Activated CD8-positive, alpha-beta T cell treated with anti-CD3 and anti-CD28 coated beads, Interleukin-2, amount 10 ng/mL, durations not matched to agents 7 days and 5 days (primary cell): ENCODE measurements around the gene GPR15LG. TPM values are rescaled to one million over a fixed set of nuclear protein-coding genes. Genes with fewer than 3 reads are reported as not detected.
A peak's percentile ranks its signal among the peaks of the same experiment; 100 is the strongest.
"Not testable (repeated sequence)": the region's sequence is repeated elsewhere in the genome, so short reads cannot be mapped to it uniquely, and the experiment has no call there.

Source experiments
- ATAC-seq: fragments of 150-1000 bp; cut with Tn5 transposase; one replicate; pipeline ENCODE4 v1.10.0; 2021; ENCODE audit warnings: moderate library complexity
- CTCF ChIA-PET: fragments of 350-600 bp; sonication (Branson Sonifier 250); formaldehyde crosslinking; loops from one replicate; lab custom pipeline; 2021; ENCODE audit warnings: antibody characterized with exemption; lab: Charles Lee
- POLR2A ChIA-PET: fragments of 350-600 bp; sonication (Branson Sonifier 250); formaldehyde crosslinking; loops from one replicate; lab custom pipeline; 2021; ENCODE audit warnings: antibody characterized with exemption; lab: Charles Lee
- DNase-seq: peaks from one replicate; pipeline ENCODE4 v3.0.0-alpha.2; 2020
- H3K27ac Mint-ChIP-seq: one replicate; pipeline ENCODE4 v1.8.0; 2021; ENCODE audit warnings: mild to moderate bottlenecking, mixed read lengths
- H3K27me3 Mint-ChIP-seq: one replicate; pipeline ENCODE4 v1.8.0; 2021; ENCODE audit warnings: low read depth, mixed read lengths
- H3K36me3 Mint-ChIP-seq: one replicate; pipeline ENCODE4 v1.8.0; 2021; ENCODE audit warnings: low read depth, mixed read lengths
- H3K4me1 Mint-ChIP-seq: one replicate; pipeline ENCODE4 v1.8.0; 2021; ENCODE audit warnings: low read depth, mixed read lengths
- H3K4me3 Mint-ChIP-seq: one replicate; pipeline ENCODE4 v1.8.0; 2021; ENCODE audit warnings: mild to moderate bottlenecking, mixed read lengths
- H3K9me3 Mint-ChIP-seq: one replicate; pipeline ENCODE4 v1.8.0; 2022; ENCODE audit warnings: mixed read lengths; ENCODE audit not compliant: insufficient read depth
- total RNA-seq, 2 experiments: library from RNA; stranded (reverse); gene quantifications; one replicate each; pipeline ENCODE4 v1.2.3, GENCODE V29; 2021

Gene GPR15LG
- total RNA-seq, 2 experiments from 2014 or later = not detected

DNA sequence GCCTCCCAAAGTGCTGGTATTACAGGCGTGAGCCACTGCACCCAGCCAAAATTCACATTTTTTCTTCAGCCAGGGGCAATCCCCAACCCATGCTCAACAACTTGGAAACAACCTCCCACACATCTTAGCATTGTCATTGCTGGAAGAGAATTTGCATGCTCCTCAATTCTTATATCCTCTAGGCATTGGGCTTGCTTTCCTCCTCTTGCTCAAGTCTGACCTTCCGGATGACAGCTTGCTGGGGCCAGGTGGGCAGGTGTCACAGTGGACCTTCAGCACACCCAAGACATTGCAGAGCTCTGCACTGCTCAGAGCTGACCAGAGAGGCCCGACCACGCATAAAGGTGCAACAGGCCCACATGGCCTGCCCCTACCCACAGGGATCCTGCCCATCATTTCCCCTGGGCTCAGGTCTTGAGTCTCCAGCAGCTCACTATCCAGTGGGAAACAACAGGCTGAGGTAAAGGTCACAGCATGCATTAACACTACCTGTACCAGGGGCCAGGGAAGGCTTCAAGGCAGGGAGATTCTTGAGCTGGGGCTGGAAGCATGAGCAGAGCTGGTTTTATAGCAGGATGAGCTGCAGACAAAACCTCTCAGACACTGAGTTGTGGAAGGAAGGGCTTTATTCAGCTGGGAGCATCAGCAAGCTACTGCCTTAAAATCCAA, 6.8 kb upstream of the GPR15LG start:
- ATAC-seq = no peak
- ChIA-PET POLR2A (interaction anchor here (1.2 kb wide), 1 partner anchor 11 kb away, joined by 3 read pairs; no protein-coding TSS in a partner anchor), CTCF (interaction anchor here (1.9 kb wide), 1 partner anchor 48 kb away, joined by 5 read pairs; no protein-coding TSS in a partner anchor)
- no peak for DNase-seq
- peaks cover 16% of the 10 kb centered on the region for H3K27me3 Mint-ChIP-seq
- H3K9me3 Mint-ChIP-seq = no peaks in the 10 kb centered on the region
- no peaks in the 10 kb centered on the region for H3K36me3 Mint-ChIP-seq
- H3K4me1 Mint-ChIP-seq = no peaks in the 10 kb centered on the region
- no peak overlapping the region for H3K4me3 Mint-ChIP-seq
- no peak overlapping the region for H3K27ac Mint-ChIP-seq

DNA sequence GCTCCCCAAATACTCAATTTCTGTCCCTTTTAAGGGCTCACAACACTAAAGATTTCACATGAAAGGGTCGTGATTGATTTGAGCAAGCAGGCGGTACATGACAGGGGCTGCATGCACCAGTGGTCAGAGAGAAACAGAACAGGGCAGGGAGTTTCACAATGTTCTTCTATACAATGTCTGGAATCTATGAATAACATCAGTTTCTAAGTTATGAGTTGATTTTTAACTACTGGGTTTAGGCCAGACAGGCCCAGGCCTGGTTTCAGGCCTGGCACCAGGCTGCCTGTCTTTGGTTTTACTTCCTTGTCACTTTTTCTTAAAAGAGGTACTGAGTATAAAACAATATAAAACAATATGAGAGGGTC, 6.3 kb upstream of the GPR15LG start:
- ChIA-PET POLR2A (interaction anchor here (1.2 kb wide), 1 partner anchor 11 kb away, joined by 3 read pairs; no protein-coding TSS in a partner anchor), CTCF (interaction anchor here (0.9 kb wide), 1 partner anchor 38 kb away, joined by 3 read pairs; no protein-coding TSS in a partner anchor)
- not testable (repeated sequence) for H3K9me3 Mint-ChIP-seq, H3K4me1 Mint-ChIP-seq, DNase-seq, ATAC-seq, H3K27ac Mint-ChIP-seq, H3K4me3 Mint-ChIP-seq, H3K36me3 Mint-ChIP-seq
- peaks cover 14% of the 10 kb centered on the region for H3K27me3 Mint-ChIP-seq

DNA sequence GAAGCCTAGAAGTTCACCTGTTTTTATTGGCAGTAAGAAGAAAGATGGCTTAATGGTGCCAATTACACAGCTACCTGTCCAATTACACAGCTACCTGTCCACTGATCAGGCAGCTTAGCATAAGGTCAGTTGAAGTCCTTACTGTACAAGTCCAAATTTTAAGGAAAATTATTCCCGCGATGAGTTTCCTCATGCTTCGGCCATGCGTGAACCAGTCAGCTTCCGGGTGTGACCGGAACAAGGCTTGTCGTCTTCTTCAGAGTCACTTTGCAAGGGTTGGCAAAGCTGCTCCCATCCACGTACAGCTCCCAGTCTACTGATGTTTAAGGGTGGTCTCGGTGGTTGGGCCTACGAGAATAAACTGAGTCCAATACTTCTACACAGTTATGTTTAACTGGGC, 5.2 kb upstream of the GPR15LG start:
- DNase-seq, H3K9me3 Mint-ChIP-seq, H3K27ac Mint-ChIP-seq, POLR2A ChIA-PET, ATAC-seq, H3K4me1 Mint-ChIP-seq, H3K4me3 Mint-ChIP-seq, H3K36me3 Mint-ChIP-seq: not testable (repeated sequence)
- peaks cover 14% of the 10 kb centered on the region for H3K27me3 Mint-ChIP-seq
- CTCF ChIA-PET = interaction anchor here (0.9 to 2.1 kb wide), 2 partner anchors 9 to 37 kb away, joined by 3 to 4 read pairs; no protein-coding TSS in a partner anchor

DNA sequence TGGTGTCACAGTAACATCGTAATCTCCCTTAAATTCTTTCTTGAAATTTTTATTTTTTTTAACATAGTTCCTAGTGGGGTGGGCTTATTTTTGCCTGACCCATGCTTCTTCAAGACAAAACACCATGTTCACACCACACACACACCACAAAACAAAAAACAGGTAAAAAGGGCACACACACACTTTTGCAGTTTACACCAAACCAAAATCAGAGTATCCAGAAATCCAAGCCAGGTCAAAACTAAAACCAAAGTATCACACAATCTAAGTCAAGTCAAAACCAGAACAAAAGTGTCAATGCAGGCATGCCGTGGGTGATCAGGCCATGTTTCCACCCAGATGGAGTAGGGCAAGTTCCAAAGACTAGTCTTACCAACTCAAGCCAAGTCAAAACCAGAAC, 2.4 kb upstream of the GPR15LG start:
- CTCF ChIA-PET, H3K36me3 Mint-ChIP-seq, H3K4me1 Mint-ChIP-seq, POLR2A ChIA-PET, H3K4me3 Mint-ChIP-seq, H3K9me3 Mint-ChIP-seq, H3K27ac Mint-ChIP-seq, ATAC-seq, H3K27me3 Mint-ChIP-seq: not testable (repeated sequence)
- peak; percentile 5 for DNase-seq

DNA sequence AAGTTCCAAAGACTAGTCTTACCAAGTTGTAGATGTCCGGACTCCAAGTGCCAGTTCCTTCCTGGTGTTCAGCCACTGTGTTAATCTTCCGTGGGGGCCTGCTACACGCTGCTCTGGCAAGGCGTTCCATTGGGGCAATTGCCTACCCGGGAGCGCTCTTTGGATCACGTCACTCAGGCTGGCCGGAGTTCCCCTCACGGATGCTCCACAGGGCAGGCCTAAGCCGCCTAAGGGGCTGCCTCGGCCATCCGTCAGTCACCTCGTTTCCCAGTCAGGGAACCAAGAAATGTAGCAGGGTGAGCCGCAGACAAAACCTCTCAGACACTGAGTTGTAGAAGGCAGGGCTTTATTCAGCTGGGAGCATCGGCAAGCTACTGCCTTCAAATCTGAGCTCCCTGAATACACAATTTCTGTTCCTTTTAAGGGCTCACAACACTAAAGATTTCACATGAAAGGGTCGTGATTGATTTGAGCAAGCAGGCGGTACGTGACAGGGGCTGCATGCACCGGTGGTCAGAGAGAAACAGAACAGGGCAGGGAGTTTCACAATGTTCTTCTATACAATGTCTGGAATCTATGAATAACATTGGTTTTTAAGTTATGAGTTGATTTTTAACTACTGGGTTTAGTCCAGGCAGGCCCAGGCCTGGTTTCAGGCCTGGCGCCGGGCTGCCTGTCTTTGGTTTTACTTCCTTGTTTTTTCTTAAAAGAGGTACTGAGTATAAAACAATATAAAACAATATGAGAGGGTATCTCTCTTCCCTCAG, 1.7 kb upstream of the GPR15LG start:
- CTCF ChIA-PET, H3K4me1 Mint-ChIP-seq, H3K4me3 Mint-ChIP-seq, ATAC-seq, H3K27me3 Mint-ChIP-seq, H3K36me3 Mint-ChIP-seq, H3K27ac Mint-ChIP-seq, POLR2A ChIA-PET, H3K9me3 Mint-ChIP-seq: not testable (repeated sequence)
- peak; percentile 15 for DNase-seq

DNA sequence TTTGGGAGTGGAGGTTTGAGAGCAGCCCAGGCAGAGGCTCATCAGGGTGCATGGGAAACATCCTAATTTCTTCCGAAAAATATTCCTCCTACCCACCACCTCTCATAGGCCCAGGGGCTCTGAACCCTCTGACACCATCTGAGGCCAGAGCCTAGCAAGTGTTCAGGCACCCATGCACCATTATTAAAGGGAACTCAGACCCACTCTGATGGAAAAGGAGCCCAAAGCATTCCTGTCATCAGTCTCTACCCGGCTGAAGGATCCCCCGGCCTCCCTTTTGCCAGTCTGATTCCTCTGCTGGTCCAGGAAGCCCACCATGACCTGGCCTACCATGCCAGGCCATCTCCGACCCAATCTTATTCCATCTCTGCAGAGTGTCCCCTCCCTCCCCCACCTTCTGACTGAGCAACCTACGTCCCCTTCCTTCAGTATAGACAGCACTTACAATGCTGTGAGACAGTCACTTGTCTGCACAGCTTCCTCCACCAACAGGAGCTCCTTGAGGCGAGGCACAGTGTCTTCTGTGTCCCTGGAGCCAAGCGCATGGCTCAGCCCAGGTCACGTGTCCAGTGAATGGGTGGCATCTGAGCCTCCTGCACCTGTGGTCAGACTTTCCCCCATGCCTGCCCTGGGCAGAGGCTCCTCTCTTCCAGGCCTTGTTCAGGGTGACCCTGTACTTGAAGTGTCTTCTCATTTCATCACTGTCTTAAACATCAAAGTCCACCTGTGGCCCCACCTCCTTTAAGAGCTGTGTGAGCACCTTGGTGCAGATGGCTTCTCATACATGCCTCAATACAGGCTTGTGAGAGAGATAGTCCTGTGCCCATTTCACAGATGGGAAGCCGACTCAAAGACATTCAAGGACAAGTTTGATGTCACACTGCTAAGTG, 889 bp upstream of the GPR15LG start:
- CTCF ChIA-PET = interaction anchor here (2.2 kb wide), 1 partner anchor 25 kb away, joined by 6 read pairs; no protein-coding TSS in a partner anchor
- POLR2A ChIA-PET = no interaction called here
- ATAC-seq = no peak

DNA sequence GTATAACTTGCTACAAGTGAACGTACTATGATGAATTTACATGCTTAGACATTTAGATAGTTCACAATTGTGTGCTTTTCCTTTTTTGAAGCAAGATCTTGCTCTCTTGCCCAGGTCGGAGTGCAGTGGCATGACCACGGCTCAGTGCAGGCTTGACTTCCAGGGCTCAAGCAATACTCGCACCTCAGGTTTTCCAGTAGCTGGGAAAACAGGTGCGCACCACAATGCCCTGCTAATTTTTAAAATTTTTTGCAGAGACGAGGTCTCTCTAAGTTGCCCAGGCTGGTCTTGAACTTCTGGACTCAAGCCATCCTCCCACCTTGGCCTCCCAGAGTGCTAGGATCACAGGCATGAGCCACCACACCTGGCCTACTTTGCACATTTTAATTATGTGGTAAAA, 1.8 kb downstream of the GPR15LG start:
- peaks cover 2% of the 10 kb centered on the region for H3K4me1 Mint-ChIP-seq
- CTCF ChIA-PET = interaction anchor here (2.7 kb wide), 1 partner anchor 27 kb away, joined by 17 read pairs; no protein-coding TSS in a partner anchor
- DNase-seq (no peak), ATAC-seq (no peak)
- H3K27me3 Mint-ChIP-seq = peaks cover 2% of the 10 kb centered on the region
- no peaks in the 10 kb centered on the region for H3K36me3 Mint-ChIP-seq
- POLR2A ChIA-PET = no interaction called here
- H3K9me3 Mint-ChIP-seq = no peaks in the 10 kb centered on the region
- no peak overlapping the region for H3K4me3 Mint-ChIP-seq
- H3K27ac Mint-ChIP-seq = no peak overlapping the region

More for the DNA sequence above, 889 bp upstream of the GPR15LG start:
- peak; percentile 6 for DNase-seq
- no peaks in the 10 kb centered on the region for H3K36me3 Mint-ChIP-seq
- H3K4me3 Mint-ChIP-seq = no peak overlapping the region
- no peaks in the 10 kb centered on the region for H3K9me3 Mint-ChIP-seq
- H3K27ac Mint-ChIP-seq = no peak overlapping the region
- H3K27me3 Mint-ChIP-seq = peaks cover 2% of the 10 kb centered on the region
- peaks cover 2% of the 10 kb centered on the region for H3K4me1 Mint-ChIP-seq

DNA sequence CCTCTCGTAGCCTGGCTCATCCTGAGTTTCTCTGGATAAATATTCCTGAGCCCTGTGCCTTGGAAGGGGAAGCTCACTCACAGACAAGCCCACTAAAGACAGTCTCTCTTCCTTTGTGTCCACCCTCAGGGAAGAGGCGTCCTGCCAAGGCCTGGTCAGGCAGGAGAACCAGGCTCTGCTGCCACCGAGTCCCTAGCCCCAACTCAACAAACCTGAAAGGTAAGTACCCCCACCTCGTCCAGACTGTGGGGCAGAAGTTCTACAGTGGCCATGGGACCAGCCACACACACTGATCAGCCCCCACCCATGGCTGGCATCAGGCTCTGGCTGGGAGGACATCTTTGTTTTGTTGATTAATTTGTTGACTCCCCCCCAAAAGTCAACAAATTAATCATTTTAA, 2.8 kb downstream of the GPR15LG start:
- DNase-seq (no peak), ATAC-seq (no peak)
- Mint-ChIP-seq H3K9me3 (no peaks in the 10 kb centered on the region), H3K27ac (peak overlapping the region; percentile 81), H3K4me3 (no peak overlapping the region), H3K27me3 (no peaks in the 10 kb centered on the region), H3K36me3 (no peaks in the 10 kb centered on the region), H3K4me1 (peaks cover 2% of the 10 kb centered on the region)
- ChIA-PET POLR2A (interaction anchor here (1.1 kb wide), 1 partner anchor 12 kb away, joined by 3 read pairs; no protein-coding TSS in a partner anchor), CTCF (interaction anchor here (1.6 to 2.7 kb wide), 4 partner anchors 16 to 38 kb away, joined by 6 to 17 read pairs (median 8); no protein-coding TSS in a partner anchor)

DNA sequence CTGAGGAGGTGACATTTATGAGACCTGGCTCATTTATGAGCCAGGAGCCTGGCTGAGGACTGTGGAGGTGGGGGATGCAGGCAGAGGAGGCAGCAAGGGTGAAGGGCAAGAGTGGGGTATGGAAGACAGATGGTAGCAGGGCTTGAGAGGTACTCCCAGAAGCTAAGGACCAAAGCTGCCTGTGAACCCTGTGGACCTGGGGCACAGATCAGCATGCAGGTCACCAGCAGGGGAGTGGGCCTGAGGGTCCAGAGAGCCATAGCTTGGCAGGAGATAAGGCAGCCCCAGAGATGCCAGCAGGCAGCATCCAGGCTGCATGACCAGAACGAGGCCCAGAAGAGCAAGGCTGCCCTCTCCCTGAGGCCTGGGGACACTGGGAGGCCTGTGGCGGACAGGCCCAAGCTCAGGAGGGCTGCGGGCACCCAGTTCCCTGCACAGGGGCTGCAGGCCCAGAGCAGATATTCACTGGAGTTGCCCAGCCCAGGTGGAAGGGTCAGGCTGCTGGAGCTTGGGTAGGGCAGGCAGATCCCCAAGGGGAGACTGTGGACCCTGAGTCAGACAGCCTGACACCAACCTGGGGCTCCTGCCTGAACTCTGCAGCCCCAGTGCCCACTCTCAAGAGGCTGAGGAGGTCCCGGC, 3.4 kb downstream of the GPR15LG start:
- ATAC-seq (peak; percentile 34), DNase-seq (no peak)
- Mint-ChIP-seq H3K4me1 (peaks cover 2% of the 10 kb centered on the region), H3K4me3 (no peak overlapping the region), H3K27ac (peak overlapping the region; percentile 81), H3K9me3 (no peaks in the 10 kb centered on the region), H3K27me3 (no peaks in the 10 kb centered on the region), H3K36me3 (no peaks in the 10 kb centered on the region)
- POLR2A ChIA-PET = interaction anchor here (0.7 to 1.3 kb wide), 8 partner anchors 10 to 38 kb away, joined by 3 to 4 read pairs (median 3); partner anchors contain the start of gene GHITM
- CTCF ChIA-PET = interaction anchor here (0.7 to 2.7 kb wide), 8 partner anchors 11 to 41 kb away, joined by 3 to 17 read pairs (median 7); partner anchors contain the start of gene GHITM

DNA sequence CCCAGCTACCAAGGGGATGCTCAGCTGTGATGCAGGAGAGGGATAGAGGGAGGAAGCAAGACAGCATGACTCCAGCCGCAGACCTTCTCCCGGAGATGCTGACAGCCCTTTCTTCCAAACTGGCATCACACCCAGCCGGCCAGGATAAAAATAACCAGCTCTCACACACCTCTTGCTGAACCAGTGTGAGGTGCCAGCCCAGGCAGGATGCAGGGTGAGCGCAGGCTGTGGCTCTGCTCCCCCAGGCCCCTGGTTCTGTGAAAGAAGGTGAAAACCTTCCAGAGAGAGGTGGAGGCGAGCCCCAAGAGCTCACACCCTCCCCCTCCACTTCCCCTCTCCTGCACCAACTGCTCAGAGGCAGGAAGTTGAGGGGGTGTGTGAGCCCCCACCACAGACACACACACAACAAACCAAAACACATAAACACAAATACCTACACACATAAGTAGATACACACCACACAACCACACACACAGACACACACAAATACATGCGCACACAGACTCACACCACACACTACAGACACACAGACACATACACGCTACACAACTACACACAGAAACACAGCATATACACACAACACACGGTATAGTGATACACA, 4.0 kb downstream of the GPR15LG start:
- peaks cover 2% of the 10 kb centered on the region for H3K4me1 Mint-ChIP-seq
- ATAC-seq (peak; percentile 93), DNase-seq (peak; percentile 82)
- H3K27ac Mint-ChIP-seq = no peak overlapping the region
- POLR2A ChIA-PET = interaction anchor here (0.7 to 1.3 kb wide), 9 partner anchors 10 to 38 kb away, joined by 3 to 4 read pairs (median 3); partner anchors contain the start of gene GHITM
- H3K36me3 Mint-ChIP-seq = no peaks in the 10 kb centered on the region
- no peaks in the 10 kb centered on the region for H3K9me3 Mint-ChIP-seq
- peak overlapping the region; percentile 16 for H3K4me3 Mint-ChIP-seq
- no peaks in the 10 kb centered on the region for H3K27me3 Mint-ChIP-seq
- CTCF ChIA-PET = interaction anchor here (0.7 to 2.7 kb wide), 8 partner anchors 11 to 42 kb away, joined by 3 to 17 read pairs (median 7); partner anchors contain the start of gene GHITM
